ENCODE results near the gene BAHCC1.
A peak's percentile ranks its signal among the peaks of the same experiment; 100 is the strongest.

Gene BAHCC1

DNA sequence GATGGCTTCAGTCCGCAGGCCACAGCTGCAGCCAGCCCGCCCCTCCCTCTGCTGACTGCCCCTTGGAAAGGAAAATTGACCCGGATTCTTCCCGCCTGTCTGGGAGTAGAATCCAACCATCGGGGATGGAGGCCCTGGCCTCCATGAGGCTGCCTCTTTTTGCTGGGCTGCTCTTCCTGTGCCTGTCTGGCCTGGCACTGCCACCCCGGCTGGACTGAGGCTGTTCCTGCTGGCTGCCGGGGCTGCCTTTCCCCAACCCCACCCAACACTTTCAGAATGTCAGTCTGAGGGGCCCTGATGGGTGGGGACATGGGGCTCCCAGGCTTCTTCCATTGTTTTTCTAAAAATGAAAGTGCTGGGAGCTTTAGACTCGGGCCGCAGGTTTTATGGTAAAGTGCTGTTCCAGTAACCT is 7.3 kb downstream of the BAHCC1 start:
- WGBS (ENCODE audit: insufficient coverage) = 88% methylated on average over 8 of the region's 9 CpGs
- peak overlapping the region in 1 of 7 experiments; percentile 93 for H3K4me3 ChIP-seq (ENCODE audit: control insufficient read depth in 1 of 7, extremely low read depth in 1 of 7, insufficient read depth in 4 of 7, low read depth in 2 of 7, low read length in 6 of 7)
- no peaks in the 10 kb centered on the region for H3K27me3 ChIP-seq (replicated peaks in 2 of 5; ENCODE audit: control insufficient read depth in 4 of 5, insufficient read depth in 5 of 5, low read length in 4 of 5)
- H3K9me3 ChIP-seq (ENCODE audit: control extremely low read depth in 1 of 5, control insufficient read depth in 4 of 5, insufficient read depth in 2 of 5, low read depth in 1 of 5, low read length in 4 of 5) = no peaks in the 10 kb centered on the region
- peaks cover 11 to 84% (median 45%) of the 10 kb centered on the region in 4 experiments for H3K4me1 ChIP-seq (ENCODE audit: control extremely low read depth in 1 of 4, control insufficient read depth in 4 of 4, insufficient read depth in 4 of 4, low read length in 3 of 4)
- H3K27ac ChIP-seq (ENCODE audit: insufficient read depth in 1 of 2, low read depth in 1 of 2, low read length in 2 of 2, poor library complexity in 1 of 2, severe bottlenecking in 2 of 2) = no peak overlapping the region
- no peak for DNase-seq
- peaks cover 0 to 40% (median 0%) of the 10 kb centered on the region in 4 experiments for H3K36me3 ChIP-seq (ENCODE audit: control insufficient read depth in 4 of 4, insufficient read depth in 4 of 4, low read length in 3 of 4)
- CTCF ChIA-PET = interaction anchor here (0.8 to 2.8 kb wide), 11 partner anchors 9 to 131 kb away, joined by 3 to 10 read pairs (median 5); no protein-coding TSS in a partner anchor
- POLR2A ChIA-PET = interaction anchor here (0.9 kb wide), 1 partner anchor 20 kb away, joined by 3 read pairs; no protein-coding TSS in a partner anchor

DNA sequence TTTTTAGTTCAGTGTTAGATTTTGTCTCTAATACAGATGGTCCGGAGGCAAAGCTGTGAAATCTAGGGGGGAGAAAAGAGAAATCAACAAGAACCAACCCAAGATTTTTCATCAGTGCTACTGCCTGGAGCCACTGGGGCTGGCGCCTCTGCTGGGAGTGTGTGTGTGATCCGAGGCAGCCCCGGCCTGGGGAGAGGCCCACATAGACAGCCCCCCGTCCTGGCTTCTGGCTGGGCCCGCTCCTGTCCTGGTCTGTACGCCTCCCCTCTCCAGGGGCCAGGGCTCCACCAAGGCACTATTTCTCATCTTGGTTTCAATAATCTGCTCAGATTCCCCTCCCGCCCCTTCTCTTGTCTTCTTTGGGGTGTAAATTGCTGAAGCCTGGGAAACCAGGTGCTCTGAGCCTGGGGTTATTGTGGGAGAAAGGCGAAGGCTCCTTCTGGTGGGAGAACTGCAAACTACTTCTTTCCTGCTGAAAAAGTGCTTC is 7.8 kb downstream of the BAHCC1 start:
- Histone ChIP-seq H3K36me3 (ENCODE audit: control insufficient read depth in 4 of 4, insufficient read depth in 4 of 4, low read length in 3 of 4) (peaks cover 0 to 45% (median 0%) of the 10 kb centered on the region in 4 experiments), H3K27me3 (replicated peaks in 2 of 5; ENCODE audit: control insufficient read depth in 4 of 5, insufficient read depth in 5 of 5, low read length in 4 of 5) (no peaks in the 10 kb centered on the region), H3K9me3 (ENCODE audit: control extremely low read depth in 1 of 5, control insufficient read depth in 4 of 5, insufficient read depth in 2 of 5, low read depth in 1 of 5, low read length in 4 of 5) (no peaks in the 10 kb centered on the region), H3K4me1 (ENCODE audit: control extremely low read depth in 1 of 4, control insufficient read depth in 4 of 4, insufficient read depth in 4 of 4, low read length in 3 of 4) (peaks cover 7 to 83% (median 41%) of the 10 kb centered on the region in 4 experiments), H3K4me3 (ENCODE audit: control insufficient read depth in 1 of 7, extremely low read depth in 1 of 7, insufficient read depth in 4 of 7, low read depth in 2 of 7, low read length in 6 of 7) (no peak overlapping the region), H3K27ac (ENCODE audit: insufficient read depth in 1 of 2, low read depth in 1 of 2, low read length in 2 of 2, poor library complexity in 1 of 2, severe bottlenecking in 2 of 2) (no peak overlapping the region)
- WGBS (ENCODE audit: insufficient coverage) = 97% methylated on average over 5 of the region's 9 CpGs
- CTCF ChIA-PET = interaction anchor here (0.8 to 2.8 kb wide), 9 partner anchors 8 to 120 kb away, joined by 3 to 10 read pairs (median 5); no protein-coding TSS in a partner anchor
- POLR2A ChIA-PET = no interaction called here
- peak in 1 of 3 donors; percentile 53 for DNase-seq

DNA sequence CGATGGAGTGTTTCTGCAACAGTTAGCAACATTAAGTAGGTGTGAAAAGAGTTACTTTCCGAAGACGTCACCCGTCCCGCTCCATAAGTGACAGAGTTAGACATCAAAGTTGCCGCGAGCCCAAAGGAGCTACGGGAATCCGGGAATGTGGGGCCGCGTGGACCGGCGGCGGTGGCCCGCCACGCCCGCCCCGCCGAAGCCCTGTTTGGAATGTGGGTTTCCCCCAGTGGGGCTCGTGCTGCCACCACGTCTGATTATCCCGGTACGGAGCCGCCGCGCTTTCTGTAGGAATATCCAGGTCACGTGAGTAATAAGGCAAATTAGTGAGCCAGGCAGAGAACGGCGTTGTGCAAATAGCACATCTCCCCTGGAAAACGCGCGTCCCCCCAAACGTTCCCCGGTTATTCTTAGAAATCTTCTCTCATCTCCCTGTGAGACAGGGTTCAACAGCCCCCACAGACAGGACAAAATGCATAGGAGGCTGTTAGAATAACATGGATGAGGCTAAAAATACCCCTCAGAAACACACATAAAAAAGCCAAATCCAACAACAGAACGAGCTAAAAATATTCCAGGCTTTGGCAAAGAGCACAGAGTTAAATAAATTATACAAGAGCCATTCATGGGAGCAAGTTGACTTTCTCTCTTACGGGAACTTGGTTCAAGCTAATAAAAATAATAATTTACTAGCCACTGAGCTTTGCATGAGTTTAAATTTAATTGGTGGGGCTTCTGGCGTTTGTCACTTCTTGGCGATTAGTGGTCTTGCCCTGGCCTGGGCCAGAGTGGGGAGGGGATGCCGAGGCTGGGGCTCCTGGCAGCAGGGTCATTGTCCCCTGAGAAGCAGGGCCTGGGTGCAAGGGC is 8.6 kb downstream of the BAHCC1 start:
- peaks cover 5 to 83% (median 37%) of the 10 kb centered on the region in 4 experiments for H3K4me1 ChIP-seq (ENCODE audit: control extremely low read depth in 1 of 4, control insufficient read depth in 4 of 4, insufficient read depth in 4 of 4, low read length in 3 of 4)
- 94% methylated on average over 35 of the region's 39 CpGs for WGBS (ENCODE audit: insufficient coverage)
- H3K36me3 ChIP-seq (ENCODE audit: control insufficient read depth in 4 of 4, insufficient read depth in 4 of 4, low read length in 3 of 4) = peaks cover 0 to 48% (median 0%) of the 10 kb centered on the region in 4 experiments
- ChIA-PET CTCF (interaction anchor here (1.0 to 1.9 kb wide), 3 partner anchors 25 to 81 kb away, joined by 3 to 6 read pairs (median 5); no protein-coding TSS in a partner anchor), POLR2A (no interaction called here)
- no peak for DNase-seq
- no peak overlapping the region for H3K4me3 ChIP-seq (ENCODE audit: control insufficient read depth in 1 of 7, extremely low read depth in 1 of 7, insufficient read depth in 4 of 7, low read depth in 2 of 7, low read length in 6 of 7)
- H3K9me3 ChIP-seq (ENCODE audit: control extremely low read depth in 1 of 5, control insufficient read depth in 4 of 5, insufficient read depth in 2 of 5, low read depth in 1 of 5, low read length in 4 of 5) = no peaks in the 10 kb centered on the region
- no peaks in the 10 kb centered on the region for H3K27me3 ChIP-seq (replicated peaks in 2 of 5; ENCODE audit: control insufficient read depth in 4 of 5, insufficient read depth in 5 of 5, low read length in 4 of 5)
- no peak overlapping the region for H3K27ac ChIP-seq (ENCODE audit: insufficient read depth in 1 of 2, low read depth in 1 of 2, low read length in 2 of 2, poor library complexity in 1 of 2, severe bottlenecking in 2 of 2)

GRCh38 chr17:81404558-81405165 is 9.4 kb downstream of the BAHCC1 start:
- ChIA-PET CTCF (interaction anchor here (1.0 to 1.9 kb wide), 5 partner anchors 10 to 80 kb away, joined by 3 to 6 read pairs (median 3); no protein-coding TSS in a partner anchor), POLR2A (no interaction called here)
- Histone ChIP-seq H3K27me3 (replicated peaks in 2 of 5; ENCODE audit: control insufficient read depth in 4 of 5, insufficient read depth in 5 of 5, low read length in 4 of 5) (no peaks in the 10 kb centered on the region), H3K4me3 (ENCODE audit: control insufficient read depth in 1 of 7, extremely low read depth in 1 of 7, insufficient read depth in 4 of 7, low read depth in 2 of 7, low read length in 6 of 7) (no peak overlapping the region), H3K9me3 (ENCODE audit: control extremely low read depth in 1 of 5, control insufficient read depth in 4 of 5, insufficient read depth in 2 of 5, low read depth in 1 of 5, low read length in 4 of 5) (no peaks in the 10 kb centered on the region), H3K36me3 (ENCODE audit: control insufficient read depth in 4 of 4, insufficient read depth in 4 of 4, low read length in 3 of 4) (peaks cover 0 to 54% (median 0%) of the 10 kb centered on the region in 4 experiments), H3K27ac (ENCODE audit: insufficient read depth in 1 of 2, low read depth in 1 of 2, low read length in 2 of 2, poor library complexity in 1 of 2, severe bottlenecking in 2 of 2) (no peak overlapping the region), H3K4me1 (ENCODE audit: control extremely low read depth in 1 of 4, control insufficient read depth in 4 of 4, insufficient read depth in 4 of 4, low read length in 3 of 4) (peaks cover 5 to 89% (median 42%) of the 10 kb centered on the region in 4 experiments)
- no peak for DNase-seq
- 88% methylated on average over 7 of the region's 11 CpGs for WGBS (ENCODE audit: insufficient coverage)

DNA sequence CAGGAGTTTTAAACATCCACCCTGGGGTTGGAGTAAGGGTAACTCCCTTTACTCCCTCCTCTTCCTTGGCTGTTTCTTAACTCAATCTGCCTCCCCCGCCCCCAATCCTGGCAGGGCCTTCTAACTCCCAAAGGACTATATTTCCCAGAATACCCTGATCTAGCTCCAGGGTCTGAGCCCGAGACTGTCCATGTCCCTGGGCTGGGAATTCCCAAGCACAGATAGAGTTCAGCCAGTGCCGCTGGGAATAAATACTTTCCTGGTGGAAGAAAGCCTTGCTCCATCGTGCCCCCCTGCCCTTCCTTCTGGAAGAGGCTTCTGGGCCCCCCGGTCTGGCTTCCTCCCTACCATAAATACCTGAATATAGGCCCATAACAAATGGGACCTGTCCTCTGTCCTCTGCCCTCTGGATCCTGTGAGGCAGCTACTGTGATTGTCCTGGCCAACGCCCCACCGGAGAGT is 10.2 kb downstream of the BAHCC1 start:
- ChIA-PET POLR2A (interaction anchor here (0.5 kb wide), 1 partner anchor 206 kb away, joined by 3 read pairs; no protein-coding TSS in a partner anchor), CTCF (interaction anchor here (0.6 to 1.9 kb wide), 4 partner anchors 10 to 79 kb away, joined by 3 to 6 read pairs (median 3); no protein-coding TSS in a partner anchor)
- Histone ChIP-seq H3K4me3 (ENCODE audit: control insufficient read depth in 1 of 7, extremely low read depth in 1 of 7, insufficient read depth in 4 of 7, low read depth in 2 of 7, low read length in 6 of 7) (no peak overlapping the region), H3K27ac (ENCODE audit: insufficient read depth in 1 of 2, low read depth in 1 of 2, low read length in 2 of 2, poor library complexity in 1 of 2, severe bottlenecking in 2 of 2) (no peak overlapping the region), H3K27me3 (replicated peaks in 2 of 5; ENCODE audit: control insufficient read depth in 4 of 5, insufficient read depth in 5 of 5, low read length in 4 of 5) (no peaks in the 10 kb centered on the region), H3K9me3 (ENCODE audit: control extremely low read depth in 1 of 5, control insufficient read depth in 4 of 5, insufficient read depth in 2 of 5, low read depth in 1 of 5, low read length in 4 of 5) (no peaks in the 10 kb centered on the region), H3K36me3 (ENCODE audit: control insufficient read depth in 4 of 4, insufficient read depth in 4 of 4, low read length in 3 of 4) (peaks cover 0 to 54% (median 0%) of the 10 kb centered on the region in 4 experiments), H3K4me1 (ENCODE audit: control extremely low read depth in 1 of 4, control insufficient read depth in 4 of 4, insufficient read depth in 4 of 4, low read length in 3 of 4) (peaks cover 5 to 90% (median 44%) of the 10 kb centered on the region in 4 experiments)
- no peak for DNase-seq
- 81% methylated on average over 6 of the region's 7 CpGs for WGBS (ENCODE audit: insufficient coverage)

GRCh38 chr17:81406117-81406953 is 11.1 kb downstream of the BAHCC1 start:
- 70% methylated on average over 32 of the region's 42 CpGs for WGBS (ENCODE audit: insufficient coverage)

More at GRCh38 chr17:81406117-81406953, 11.1 kb downstream of the BAHCC1 start:
- H3K27ac ChIP-seq (ENCODE audit: insufficient read depth in 1 of 2, low read depth in 1 of 2, low read length in 2 of 2, poor library complexity in 1 of 2, severe bottlenecking in 2 of 2) = no peak overlapping the region
- no peak for DNase-seq
- CTCF ChIA-PET = interaction anchor here (1.2 to 1.5 kb wide), 3 partner anchors 9 to 12 kb away, joined by 3 read pairs; no protein-coding TSS in a partner anchor
- no peak overlapping the region for H3K4me3 ChIP-seq (ENCODE audit: control insufficient read depth in 1 of 7, extremely low read depth in 1 of 7, insufficient read depth in 4 of 7, low read depth in 2 of 7, low read length in 6 of 7)
- POLR2A ChIA-PET = no interaction called here
- no peaks in the 10 kb centered on the region for H3K9me3 ChIP-seq (ENCODE audit: control extremely low read depth in 1 of 5, control insufficient read depth in 4 of 5, insufficient read depth in 2 of 5, low read depth in 1 of 5, low read length in 4 of 5)
- H3K4me1 ChIP-seq (ENCODE audit: control extremely low read depth in 1 of 4, control insufficient read depth in 4 of 4, insufficient read depth in 4 of 4, low read length in 3 of 4) = peaks cover 5 to 89% (median 37%) of the 10 kb centered on the region in 4 experiments
- no peaks in the 10 kb centered on the region for H3K27me3 ChIP-seq (replicated peaks in 2 of 5; ENCODE audit: control insufficient read depth in 4 of 5, insufficient read depth in 5 of 5, low read length in 4 of 5)
- peaks cover 0 to 47% (median 0%) of the 10 kb centered on the region in 4 experiments for H3K36me3 ChIP-seq (ENCODE audit: control insufficient read depth in 4 of 4, insufficient read depth in 4 of 4, low read length in 3 of 4)

All from common myeloid progenitor, CD34-positive (primary cell).